Caki2 (cell line): ENCODE measurements around the gene CCN5. TPM values are rescaled to one million over a fixed set of nuclear protein-coding genes. Genes with fewer than 3 reads are reported as not detected.
"Not testable (repeated sequence)": the region's sequence is repeated elsewhere in the genome, so short reads cannot be mapped to it uniquely, and the experiment has no call there.

Experiments used
- DNase-seq: peaks from one replicate; pipeline ENCODE4 v3.0.0-alpha.2; 2015; ENCODE audit warnings: low read depth
- in situ Hi-C: cut with HindIII; loops from 2 replicates; pipeline ENCODE4 v1.10.0; 2016; ENCODE audit warnings: low sequenced_read_pairs, low pct_unique_long_range_greater_than_20kb, mixed read lengths
- total RNA-seq: library from RNA; depleted of rRNA; stranded (reverse); fragments of >200 nt; shearing (Covaris generic); gene quantifications from 2 replicates; pipeline ENCODE4 v1.2.3, GENCODE V29; 2014; ENCODE audit warnings: low replicate concordance

The CCN5 gene
- total RNA-seq, 1 experiment from 2014 or later, result 39.7 TPM

DNA sequence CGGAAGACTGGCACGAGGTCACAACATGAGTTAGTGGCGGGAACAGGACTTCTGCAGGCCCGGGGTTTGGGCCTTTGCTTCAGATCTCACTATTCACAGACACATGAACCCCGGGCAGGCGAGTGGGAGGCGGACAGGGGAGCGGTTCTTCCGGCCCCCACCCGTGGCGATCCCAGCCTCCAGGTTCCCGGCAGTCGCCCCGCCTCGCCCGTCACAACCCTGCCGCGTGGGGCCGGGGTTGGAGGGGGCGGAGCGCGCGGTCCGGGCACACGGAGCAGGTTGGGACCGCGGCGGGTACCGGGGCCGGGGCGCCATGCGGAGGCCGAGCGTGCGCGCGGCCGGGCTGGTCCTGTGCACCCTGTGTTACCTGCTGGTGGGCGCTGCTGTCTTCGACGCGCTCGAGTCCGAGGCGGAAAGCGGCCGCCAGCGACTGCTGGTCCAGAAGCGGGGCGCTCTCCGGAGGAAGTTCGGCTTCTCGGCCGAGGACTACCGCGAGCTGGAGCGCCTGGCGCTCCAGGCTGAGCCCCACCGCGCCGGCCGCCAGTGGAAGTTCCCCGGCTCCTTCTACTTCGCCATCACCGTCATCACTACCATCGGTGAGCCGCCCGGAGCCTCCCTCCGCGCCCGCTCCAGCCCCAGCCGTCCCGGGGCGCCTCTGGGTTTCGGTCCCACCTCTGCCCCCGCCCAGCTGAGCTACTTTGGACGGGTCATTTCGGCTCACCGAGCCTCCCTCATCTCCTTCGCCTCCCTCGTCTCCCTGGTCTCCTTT lies 30.6 kb downstream of the CCN5 start, which contains the start of gene KCNK15:
Gene KCNK15 (plus strand): TSS at position 268 of the 769 bp plus-strand sequence. CDS start 46 bp downstream, at position 314.
- DNase-seq, result no peak
- in situ Hi-C loops, result no loop called here

DNA sequence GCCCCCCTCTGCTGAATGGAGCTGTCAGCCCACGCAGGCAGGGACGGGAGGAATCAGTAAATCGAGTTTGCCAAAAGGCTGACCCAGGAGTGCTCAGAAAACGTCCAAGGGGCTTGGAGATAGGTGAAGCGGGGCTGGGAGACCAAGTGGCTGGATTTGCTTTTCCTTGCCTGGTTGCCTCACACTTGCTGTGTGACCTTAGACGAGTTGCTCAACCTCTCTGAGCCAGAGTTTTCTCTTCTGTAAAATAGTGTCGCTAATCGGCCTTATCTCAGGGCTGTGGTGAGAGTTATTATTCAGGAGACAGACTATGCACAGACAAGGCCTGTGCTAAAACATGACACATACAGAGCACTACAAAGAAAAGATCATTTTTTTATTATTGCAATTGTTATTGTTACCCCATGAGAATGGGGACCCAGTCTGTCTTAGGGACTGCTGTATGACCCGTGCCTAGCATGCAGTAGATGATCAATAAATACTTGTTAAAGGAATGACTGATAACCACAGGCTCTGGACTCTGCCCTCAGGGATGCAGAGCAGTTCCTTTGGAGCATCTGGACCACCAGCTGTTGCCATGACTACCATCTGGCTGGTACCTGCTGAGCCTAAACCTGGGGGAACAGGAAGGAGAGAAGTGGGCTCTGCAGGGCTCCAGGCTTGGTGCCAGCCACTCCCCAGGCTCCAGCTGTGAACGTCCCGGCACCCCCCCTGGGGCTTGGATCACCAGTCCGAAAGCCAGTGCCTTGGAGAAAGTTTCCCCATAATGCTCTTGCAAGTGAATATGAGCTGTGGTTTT lies 31.4 kb downstream of the CCN5 start:
- DNase-seq, result no peak
- in situ Hi-C loops, result no loop called here

DNA sequence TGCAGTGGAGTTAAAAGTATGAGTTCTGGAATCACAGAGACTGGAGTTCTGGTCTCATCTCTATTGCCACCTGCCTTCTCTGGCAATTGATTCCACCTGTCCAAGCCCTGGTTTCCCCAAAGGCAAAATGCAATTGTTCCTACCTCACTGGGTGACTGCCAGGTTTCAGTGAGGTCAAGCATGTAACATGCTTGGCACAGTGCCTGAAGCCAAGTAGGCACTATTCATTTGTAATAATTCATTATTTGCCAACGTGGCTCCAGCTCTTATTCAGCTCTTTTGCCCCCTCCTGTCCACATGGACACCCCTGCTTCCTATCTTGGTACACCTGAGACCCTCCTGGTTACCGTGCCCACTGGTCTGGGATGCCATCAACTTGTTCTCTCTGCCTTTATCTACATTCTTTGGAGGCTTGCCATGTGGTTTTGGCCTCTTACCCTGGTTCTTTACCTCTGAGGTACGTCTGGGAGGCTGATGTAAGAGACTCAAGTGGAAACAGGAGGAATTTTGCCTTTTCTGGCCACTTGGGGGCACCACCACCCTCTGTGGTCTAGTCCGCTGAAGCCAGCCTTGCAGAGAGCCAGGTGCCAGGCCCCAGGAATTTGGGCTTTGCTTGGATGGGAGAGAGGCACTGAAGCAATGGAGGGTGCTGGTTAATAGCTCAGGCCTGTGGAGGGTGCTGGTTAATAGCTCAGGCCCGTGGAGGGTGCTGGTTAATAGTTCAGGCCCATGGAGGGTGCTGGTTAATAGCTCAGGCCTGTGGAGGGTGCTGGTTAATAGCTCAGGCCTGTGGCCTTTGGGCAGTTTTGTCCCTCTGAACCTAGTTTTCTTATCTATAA lies 32.2 kb downstream of the CCN5 start:
- DNase-seq, result peak; percentile 86
- in situ Hi-C loops, result no loop called here

DNA sequence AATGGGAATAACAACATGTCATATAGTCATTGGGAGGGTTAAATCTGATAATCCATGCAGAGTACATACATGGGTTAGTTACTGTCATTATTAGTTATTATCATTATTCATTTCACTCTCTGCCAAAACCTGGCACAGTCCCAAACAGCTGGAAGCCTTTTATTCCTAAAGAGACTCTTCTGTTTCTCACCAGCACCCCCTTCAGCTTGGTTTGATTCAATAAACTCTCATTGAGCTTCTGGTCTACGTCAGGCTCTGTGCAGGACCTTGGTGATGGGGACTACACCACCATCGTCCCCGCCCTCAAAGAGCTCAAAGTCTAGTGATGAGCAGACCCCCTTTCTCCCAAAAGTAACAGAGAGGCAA lies 32.8 kb downstream of the CCN5 start:
- in situ Hi-C loops, result no loop called here
- DNase-seq, result no peak

DNA sequence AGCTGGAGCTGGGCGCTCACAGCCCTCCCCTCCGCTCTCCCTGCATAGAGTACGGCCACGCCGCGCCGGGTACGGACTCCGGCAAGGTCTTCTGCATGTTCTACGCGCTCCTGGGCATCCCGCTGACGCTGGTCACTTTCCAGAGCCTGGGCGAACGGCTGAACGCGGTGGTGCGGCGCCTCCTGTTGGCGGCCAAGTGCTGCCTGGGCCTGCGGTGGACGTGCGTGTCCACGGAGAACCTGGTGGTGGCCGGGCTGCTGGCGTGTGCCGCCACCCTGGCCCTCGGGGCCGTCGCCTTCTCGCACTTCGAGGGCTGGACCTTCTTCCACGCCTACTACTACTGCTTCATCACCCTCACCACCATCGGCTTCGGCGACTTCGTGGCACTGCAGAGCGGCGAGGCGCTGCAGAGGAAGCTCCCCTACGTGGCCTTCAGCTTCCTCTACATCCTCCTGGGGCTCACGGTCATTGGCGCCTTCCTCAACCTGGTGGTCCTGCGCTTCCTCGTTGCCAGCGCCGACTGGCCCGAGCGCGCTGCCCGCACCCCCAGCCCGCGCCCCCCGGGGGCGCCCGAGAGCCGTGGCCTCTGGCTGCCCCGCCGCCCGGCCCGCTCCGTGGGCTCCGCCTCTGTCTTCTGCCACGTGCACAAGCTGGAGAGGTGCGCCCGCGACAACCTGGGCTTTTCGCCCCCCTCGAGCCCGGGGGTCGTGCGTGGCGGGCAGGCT lies 35.1 kb downstream of the CCN5 start:
- in situ Hi-C loops, result no loop called here
- no peak for DNase-seq

DNA sequence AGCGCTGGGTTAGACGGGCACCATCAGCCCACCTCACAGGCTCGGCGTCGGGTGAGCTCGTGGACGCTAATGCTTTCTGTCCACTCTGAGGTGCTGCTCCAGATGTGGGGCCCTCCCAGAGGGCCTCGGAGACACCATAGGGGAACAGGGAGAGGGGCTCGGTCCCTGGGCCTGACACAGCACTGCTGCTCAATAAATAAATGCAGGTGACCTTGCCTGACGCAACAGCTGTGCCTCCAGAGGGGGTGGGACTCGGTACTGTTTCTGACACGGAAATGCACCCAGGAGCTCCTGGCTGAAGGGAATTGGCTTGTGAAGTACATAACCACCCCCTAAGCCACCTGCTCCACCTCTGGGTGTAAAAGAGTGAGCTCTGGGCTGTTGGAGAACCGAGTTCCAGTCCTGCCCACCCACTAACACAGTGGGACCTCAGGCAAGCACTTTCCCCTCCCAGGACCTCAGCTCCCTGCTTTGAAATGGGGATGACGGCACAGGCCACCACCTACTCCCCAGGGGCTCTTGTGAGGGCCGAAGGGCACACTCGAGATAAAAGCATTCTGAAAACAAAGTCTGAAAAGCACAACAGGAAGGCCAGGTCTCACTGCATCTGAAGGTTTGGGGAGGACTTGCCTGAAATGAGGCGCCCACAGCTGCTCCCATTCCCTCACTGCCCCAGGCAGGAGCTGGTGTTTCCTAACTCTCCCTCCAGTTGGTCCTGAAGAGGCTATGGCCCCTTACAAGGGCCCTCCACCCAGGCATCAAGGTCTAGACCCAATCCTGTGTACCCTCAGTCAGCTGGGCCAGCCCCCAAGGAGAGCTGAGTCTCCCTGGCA lies 37.1 kb downstream of the CCN5 start:
- in situ Hi-C loops, result no loop called here
- DNase-seq, result no peak

DNA sequence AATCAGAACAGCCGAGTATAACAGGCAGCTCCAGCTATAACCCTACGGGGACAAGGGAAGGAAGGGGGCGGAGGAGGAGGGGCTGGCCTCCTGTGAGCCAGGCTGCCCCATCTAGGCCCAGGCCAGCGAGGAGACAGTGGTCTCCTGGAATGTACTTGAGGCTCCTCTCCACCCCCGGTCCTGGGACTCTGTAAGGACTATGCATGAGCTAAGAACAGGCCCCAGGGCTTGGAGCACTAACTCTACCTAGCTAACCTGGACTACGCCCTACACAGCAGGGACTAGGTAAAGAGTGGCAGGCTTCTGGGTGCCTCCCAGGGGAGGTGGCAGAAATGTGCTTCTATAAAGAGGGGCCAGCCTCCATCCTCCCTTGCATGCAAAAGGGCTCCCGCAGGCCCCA lies 39.4 kb downstream of the CCN5 start:
- in situ Hi-C loops, result no loop called here
- DNase-seq, result no peak

DNA sequence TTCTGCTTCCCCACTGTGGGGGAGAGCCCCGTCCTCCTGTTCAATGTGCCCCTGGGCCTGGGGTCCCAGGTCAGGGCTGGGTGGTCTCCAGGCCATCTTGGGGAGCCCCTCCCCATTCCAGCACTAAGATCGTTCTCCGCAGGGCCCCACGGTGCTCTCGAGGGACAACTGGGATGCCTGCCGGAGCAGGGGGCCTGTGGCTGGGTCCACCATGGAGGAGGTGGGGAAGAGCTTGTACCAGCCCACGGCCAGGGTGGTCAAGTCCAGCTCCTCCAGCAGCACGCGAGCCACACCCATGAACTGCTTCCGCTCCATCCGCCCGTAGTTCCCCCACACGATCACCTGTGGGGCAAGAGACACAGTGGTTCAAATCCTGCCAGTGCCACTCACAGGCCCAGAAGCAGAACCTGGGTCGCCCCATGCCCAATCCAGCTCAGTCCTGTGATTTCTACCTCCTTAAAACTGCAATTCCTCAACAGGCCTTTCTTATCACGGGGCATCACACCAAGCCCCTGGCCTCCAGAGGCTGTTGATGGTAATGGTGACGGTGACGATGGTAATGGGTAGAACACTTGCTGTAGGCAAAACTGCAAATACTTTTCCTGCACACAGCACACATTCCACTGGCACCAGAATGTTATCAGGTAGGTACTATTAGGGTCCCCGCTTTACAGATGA lies 41.0 kb downstream of the CCN5 start:
- DNase-seq, result no peak
- in situ Hi-C loops, result no loop called here

DNA sequence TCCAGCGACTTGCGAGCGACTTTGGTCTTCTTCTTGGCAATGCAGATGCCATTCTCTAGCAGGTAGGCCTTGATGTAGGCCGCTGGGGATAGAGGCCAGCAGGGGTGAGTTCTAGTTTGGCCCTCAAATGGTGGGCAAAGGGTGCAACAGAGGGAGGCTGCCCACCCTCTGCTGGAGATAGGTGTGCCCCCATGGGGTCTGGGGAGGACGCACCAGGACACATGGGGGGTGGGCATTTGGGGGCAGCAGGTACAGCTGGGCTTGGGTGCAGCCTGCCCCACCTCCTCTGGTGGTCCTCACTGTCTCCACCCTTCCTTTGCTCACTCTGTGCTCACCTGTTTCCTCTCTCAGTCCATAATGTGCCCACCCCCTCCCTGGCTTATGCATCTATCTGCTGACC lies 41.8 kb downstream of the CCN5 start:
- no peak for DNase-seq
- in situ Hi-C loops, result no loop called here

DNA sequence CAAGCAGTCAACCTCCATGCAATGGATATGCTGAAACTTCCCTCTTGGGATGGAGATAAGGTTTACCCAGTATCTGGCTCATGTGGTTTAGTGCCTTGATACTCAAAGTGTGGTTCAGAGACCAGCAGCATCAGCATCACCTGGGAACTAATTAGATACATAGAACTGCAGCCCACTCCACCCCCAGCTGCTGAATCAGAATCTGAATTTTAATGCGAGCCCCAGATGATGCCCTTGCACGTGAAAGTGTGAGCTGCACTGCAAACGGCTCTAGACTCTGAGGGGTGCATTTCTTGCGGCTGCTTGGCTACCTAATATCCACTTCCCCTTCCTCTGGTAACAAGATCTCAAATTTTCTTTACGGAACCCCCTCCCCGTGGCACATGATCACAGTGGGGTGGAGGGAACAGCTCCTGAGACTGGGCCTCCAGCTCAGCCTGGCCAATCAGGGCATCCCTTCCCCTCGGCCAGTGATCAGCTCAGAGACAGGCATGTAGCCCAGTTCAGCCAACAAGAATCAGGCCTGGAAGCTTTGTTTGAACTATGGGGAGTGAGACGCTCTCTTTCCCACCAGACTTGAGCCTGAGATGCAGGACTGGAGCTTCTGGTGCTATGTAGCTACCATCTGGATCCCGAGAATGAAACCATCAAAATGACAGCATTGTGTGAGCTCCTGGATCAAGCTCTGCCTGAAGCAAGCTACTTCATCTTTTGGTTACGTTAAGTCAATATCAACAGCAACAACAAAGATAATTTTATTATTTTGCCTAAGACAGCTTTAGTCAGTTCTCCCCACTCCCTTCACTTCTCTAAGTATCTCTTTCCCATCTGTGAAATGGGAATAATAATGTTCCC lies 43.3 kb downstream of the CCN5 start:
- in situ Hi-C loops, result no loop called here
- no peak for DNase-seq

DNA sequence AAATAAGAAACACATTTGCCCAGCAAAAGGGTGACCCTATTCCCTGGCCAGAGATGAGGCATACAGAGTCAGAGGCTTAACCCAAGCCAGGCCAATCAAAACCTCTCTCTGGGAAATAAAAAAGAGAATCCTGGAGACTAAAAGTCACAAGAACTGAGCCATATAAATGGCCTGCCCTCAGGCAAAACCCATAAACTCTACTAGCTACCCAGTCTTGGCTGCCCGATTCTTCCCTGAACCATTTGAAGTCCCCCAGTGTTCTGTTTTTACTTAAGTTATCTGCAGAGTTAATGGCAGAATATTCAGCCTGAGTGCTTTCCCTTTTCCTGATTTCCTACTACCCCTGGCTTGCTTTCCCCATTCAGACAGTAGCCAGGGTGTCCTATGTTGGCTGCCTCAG lies 44.4 kb downstream of the CCN5 start:
- in situ Hi-C loops, result no loop called here
- DNase-seq, result no peak

DNA sequence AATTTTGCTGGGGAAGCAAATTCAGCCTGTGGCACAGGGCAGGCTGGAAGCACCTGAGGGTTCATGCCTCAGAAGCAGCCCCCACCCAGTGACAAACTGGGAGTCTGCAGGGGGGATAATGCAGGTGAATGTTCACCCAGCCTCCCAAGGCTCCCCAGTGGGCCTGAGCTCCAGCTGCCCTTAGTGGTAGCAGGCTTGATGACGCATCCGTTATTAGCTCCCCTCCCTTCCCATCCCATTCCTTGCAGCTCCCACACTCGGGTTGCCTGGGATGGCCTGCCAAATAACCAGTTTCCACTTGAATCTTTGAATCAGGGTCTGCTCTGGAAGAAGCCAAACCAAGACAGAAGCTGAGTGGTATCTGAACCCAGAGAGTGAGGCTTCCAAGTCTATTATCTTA lies 46.3 kb downstream of the CCN5 start:
- no peak for DNase-seq
- in situ Hi-C loops, result no loop called here

DNA sequence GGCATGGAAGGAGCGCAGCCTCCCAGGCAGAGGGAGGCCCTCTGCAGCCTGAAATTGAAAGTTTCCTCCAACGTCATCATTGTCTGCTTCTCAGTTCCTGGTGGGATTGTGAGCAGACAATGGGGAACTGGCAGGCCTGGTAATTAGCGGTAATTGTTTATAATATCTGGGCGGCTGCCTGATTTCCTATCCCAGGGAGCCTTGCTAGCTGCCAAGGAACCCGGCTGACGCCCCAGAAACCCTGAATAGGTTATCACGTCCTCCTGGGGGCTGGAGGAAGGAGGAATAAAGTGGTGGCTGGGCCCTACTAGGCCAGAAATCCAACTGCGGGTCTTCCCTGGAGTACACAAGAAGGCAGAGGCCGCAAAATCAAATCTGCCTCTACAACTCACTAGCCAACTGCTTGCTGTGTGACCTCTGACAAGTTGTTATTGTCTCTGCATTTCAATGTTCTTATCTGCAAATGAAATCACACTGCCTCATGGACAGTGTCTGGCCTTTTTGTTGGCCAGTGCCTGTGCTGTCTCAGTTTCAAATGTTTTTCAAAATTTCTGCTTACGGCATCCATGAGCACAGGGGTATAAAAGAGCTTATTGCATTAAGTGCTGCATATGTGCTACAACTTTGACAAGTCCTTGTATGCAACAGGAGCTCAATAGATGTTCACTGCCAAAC lies 47.4 kb downstream of the CCN5 start:
- in situ Hi-C loops, result no loop called here

DNA sequence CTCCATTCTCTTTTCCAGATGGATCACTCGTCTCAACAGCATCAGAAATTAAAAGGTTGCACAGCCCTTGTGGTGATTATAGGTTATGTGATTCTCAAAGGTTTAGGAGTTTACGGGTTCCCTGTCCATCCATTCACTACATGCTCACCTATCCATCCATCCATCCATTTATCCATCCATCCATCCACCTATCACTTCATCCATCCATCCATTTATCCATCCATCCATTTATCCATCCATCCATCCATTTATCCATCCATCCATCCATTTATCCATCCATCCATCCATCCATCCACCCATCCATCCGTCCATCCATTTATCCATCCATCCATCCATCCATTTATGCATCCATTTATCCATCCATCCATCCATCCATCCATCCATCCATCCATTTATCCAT lies 48.6 kb downstream of the CCN5 start:
- in situ Hi-C loops, DNase-seq: not testable (repeated sequence)

More for the DNA sequence above, 47.4 kb downstream of the CCN5 start:
- no peak for DNase-seq

DNA sequence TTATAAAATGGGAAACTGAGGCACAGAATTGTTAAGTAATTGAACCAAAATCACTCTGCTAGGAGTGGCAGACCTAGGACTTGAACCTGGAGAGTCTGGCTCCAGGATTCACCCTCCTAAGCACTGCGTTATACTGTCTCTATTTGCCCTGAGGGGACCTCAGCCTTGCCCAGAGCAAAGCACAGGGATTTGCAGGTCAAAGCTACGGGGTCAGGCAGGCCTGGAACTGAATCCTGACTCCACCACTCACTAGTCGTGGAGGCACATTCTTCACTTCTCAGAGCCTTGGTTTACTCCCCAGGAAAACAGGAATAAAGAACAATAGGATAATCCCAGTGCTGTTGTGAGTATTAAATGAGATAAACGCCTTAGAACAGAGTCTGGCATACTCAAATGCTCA lies 49.9 kb downstream of the CCN5 start:
- in situ Hi-C loops, result no loop called here
- no peak for DNase-seq
